Caki2 (cell line): ENCODE measurements around the gene RAB12. TPM values are rescaled to one million over a fixed set of nuclear protein-coding genes. Genes with fewer than 3 reads are reported as not detected.
A peak's percentile ranks its signal among the peaks of the same experiment; 100 is the strongest.
"Not testable (repeated sequence)": the region's sequence is repeated elsewhere in the genome, so short reads cannot be mapped to it uniquely, and the experiment has no call there.

Experiments
- DNase-seq: peaks from one replicate; pipeline ENCODE4 v3.0.0-alpha.2; 2015; ENCODE audit warnings: low read depth
- in situ Hi-C: cut with HindIII; loops from 2 replicates; pipeline ENCODE4 v1.10.0; 2016; ENCODE audit warnings: low sequenced_read_pairs, low pct_unique_long_range_greater_than_20kb, mixed read lengths
- total RNA-seq: library from RNA; depleted of rRNA; stranded (reverse); fragments of >200 nt; shearing (Covaris generic); gene quantifications from 2 replicates; pipeline ENCODE4 v1.2.3, GENCODE V29; 2014; ENCODE audit warnings: low replicate concordance; rRNA removed

RAB12 gene
- 35.9 and 39.9 TPM in 2 replicates for total RNA-seq

- DNase-seq = peak; percentile 53
- in situ Hi-C loops = no loop called here
Observed at GRCh38 chr18:8608795-8609658, at the start of gene RAB12. TSS of gene RAB12 (plus strand) at chr18:8609437. CDS start at chr18:8609440, 3 bp downstream.

- in situ Hi-C loops = no loop called here
- DNase-seq = peak; percentile 52
Observed at GRCh38 chr18:8559612-8560186, 49.5 kb upstream of the RAB12 start.

GRCh38 chr18:8561123-8561910 lies 47.9 kb upstream of the RAB12 start:
- in situ Hi-C loops = no loop called here
- no peak for DNase-seq

GRCh38 chr18:8562070-8562469 lies 47.2 kb upstream of the RAB12 start:
- no peak for DNase-seq
- in situ Hi-C loops = no loop called here

GRCh38 chr18:8562919-8563318 lies 46.3 kb upstream of the RAB12 start:
- no peak for DNase-seq
- in situ Hi-C loops = no loop called here

GRCh38 chr18:8571399-8571798 lies 37.8 kb upstream of the RAB12 start:
- in situ Hi-C loops = no loop called here
- no peak for DNase-seq

GRCh38 chr18:8573766-8574165 lies 35.5 kb upstream of the RAB12 start:
- in situ Hi-C loops, DNase-seq: not testable (repeated sequence)

- in situ Hi-C loops = no loop called here
Observed at GRCh38 chr18:8584798-8585197, 24.4 kb upstream of the RAB12 start.

GRCh38 chr18:8586941-8587340 lies 22.3 kb upstream of the RAB12 start:
- DNase-seq = no peak
- in situ Hi-C loops = no loop called here

More at GRCh38 chr18:8584798-8585197, 24.4 kb upstream of the RAB12 start:
- DNase-seq = no peak

- no peak for DNase-seq
- in situ Hi-C loops = no loop called here
Observed at GRCh38 chr18:8595445-8595844, 13.8 kb upstream of the RAB12 start.

- peak; percentile 87 for DNase-seq
- in situ Hi-C loops = no loop called here
Observed at GRCh38 chr18:8601277-8602032, 7.8 kb upstream of the RAB12 start.

- no peak for DNase-seq
- in situ Hi-C loops = no loop called here
Observed at GRCh38 chr18:8602040-8602439, 7.2 kb upstream of the RAB12 start.

GRCh38 chr18:8602557-8602956 lies 6.7 kb upstream of the RAB12 start:
- in situ Hi-C loops = no loop called here
- no peak for DNase-seq

- in situ Hi-C loops = no loop called here
Observed at GRCh38 chr18:8603663-8604520, 5.3 kb upstream of the RAB12 start.

GRCh38 chr18:8605974-8606373 lies 3.3 kb upstream of the RAB12 start:
- in situ Hi-C loops = no loop called here
- no peak for DNase-seq

More at GRCh38 chr18:8603663-8604520, 5.3 kb upstream of the RAB12 start:
- DNase-seq = no peak

- peak; percentile 77 for DNase-seq
- in situ Hi-C loops = no loop called here
Observed at GRCh38 chr18:8607776-8608742, 1.2 kb upstream of the RAB12 start.
